ENCODE results near the gene SAE1.
"Not testable (repeated sequence)": the region's sequence is repeated elsewhere in the genome, so short reads cannot be mapped to it uniquely, and the experiment has no call there.

The SAE1 gene

DNA sequence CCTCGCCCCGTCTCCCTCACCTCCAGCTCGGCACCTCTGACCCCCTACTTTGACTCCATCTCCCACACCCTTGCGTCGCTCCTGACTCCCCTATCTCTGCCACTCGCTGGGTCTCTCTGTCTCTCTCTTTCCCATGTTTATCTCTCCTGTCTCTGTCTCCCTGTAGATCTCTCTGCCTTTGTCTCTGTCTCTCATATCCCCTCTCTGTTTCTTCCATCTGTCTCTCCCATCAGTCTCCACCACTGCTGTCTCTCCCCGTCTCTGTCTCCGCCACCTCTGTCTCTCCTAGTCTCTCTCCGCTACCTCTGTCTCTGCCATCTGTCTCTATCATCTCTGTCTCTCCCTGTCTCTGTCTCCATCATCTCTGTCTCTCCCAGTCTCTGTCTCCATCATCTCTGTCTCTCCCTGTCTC is 112.7 kb downstream of the SAE1 start:
- no peak for DNase-seq

DNA sequence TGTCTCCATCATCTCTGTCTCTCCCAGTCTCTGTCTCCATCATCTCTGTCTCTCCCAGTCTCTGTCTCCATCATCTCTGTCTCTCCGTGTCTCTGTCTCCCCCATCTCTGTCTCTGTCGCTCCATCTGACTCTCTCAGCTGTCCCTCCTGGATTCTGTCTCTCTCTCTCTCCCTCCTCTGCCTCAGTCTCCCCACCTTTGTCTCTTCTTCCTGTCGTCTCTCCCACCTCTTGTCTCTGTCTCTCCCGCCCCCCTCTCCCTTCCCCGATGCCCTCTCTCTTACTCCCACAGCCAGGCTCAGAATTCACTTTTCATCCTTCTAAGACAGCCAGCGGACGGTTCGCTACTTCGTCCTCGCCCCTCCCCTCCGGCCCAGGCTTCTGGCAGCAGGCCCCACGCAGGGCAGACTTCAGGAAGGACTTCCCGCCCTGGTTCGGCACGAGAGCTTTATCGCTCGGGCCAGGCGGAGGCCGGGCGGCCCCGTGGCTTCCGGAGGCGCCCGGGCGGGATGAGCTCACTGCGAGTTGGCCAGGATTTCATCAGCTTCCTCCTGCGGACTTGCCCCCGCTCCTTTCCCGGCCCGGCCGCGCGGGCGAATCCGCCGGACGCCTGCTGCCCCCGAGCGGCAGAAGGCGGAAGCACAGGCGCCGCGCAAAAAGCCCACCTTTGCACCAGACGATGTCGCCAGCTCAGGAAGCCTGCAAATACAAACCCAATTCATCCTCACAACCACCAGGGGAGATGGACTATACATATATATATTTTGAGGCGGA is 113.3 kb downstream of the SAE1 start:
- peak; percentile 83 for DNase-seq

DNA sequence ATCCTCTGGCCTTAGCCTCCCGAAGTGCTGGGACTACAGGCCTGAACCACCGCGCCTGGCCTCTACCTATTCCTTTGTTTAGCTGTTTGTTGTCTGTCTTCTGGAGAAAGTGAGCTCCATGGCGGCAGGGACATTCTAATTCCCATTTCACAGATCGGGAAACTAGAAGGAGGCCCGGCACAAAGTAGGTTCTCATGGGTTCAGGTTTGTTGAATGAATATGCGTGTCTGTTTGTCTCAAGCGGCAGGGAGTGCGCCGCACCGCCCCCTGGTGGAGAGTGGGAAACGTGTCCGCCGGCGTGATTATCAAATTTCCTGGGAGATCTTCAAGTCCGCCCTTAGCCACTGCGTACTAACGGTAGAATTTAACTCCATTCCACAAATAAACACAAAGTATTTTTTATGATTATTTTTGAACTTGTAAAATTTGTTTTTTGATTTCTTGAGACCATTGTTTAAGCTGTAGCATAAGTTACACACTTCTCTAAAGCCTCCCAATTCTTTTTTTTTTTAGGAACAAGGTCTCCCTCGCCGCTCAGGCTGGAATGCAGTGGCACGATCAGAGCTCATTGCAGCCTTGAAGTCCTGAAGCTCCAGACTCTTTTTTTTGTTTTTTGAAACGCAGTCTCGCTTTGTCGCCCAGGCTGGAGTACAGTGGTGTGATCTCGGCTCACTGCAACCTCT is 116.8 kb downstream of the SAE1 start:
- peak; percentile 77 for DNase-seq

DNA sequence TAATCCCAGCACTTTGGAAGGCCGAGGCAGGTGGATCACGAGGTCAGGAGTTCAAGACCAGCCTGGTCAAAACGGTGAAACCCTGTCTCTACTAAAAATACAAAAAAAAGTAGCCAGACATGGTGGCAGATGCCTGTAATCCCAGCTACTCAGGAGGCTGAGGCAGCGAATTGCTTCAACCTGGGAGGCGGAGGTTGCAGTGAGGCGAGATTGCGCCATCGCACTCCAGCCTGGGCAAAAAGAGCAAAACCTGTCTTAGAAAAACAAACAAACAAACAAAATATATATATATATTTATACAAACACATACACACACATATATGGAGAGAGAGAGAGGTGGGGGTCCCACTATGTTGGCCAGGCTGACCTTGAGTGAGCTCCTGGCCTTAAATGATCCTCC is 122.4 kb downstream of the SAE1 start:
- DNase-seq: not testable (repeated sequence)

DNA sequence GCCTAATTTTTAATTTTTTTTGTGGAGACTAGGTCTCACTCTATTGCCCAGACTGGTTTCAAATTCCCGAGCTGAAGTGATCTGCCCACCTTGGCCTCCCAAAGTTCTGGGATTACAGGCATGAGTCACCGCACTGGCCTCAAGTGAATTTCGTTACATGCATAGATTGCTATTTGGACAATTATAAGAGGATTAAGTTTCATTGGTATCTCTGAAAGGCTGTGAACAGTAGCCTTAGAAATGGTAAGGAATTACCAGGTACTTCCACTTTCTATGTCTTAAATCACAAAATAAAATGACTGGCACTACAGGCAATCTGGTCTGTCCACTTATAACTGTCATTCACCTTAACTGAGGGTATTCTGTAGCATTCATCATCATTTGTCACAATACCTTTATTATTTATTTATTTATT is 122.8 kb downstream of the SAE1 start:
- DNase-seq: no peak

DNA sequence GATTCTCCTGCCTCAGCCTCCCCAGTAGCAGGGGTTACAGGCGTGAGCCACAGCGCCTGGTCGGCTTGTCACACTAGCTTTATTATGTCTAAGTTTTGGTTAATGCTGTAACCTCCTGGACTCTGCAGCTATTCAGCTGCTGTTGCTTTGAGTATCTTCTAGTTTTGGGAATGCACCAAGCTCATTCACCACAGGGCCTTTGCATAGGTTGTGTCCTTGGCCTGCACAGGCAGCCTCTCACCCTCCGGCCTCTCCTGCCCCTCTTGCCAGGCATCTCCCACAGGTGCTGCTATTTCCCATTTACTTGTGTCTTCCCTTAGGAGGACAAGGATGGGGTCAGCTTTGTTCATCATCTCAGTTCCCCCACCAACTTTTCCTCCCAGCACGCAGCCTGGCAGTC is 123.3 kb downstream of the SAE1 start:
- DNase-seq: no peak

DNA sequence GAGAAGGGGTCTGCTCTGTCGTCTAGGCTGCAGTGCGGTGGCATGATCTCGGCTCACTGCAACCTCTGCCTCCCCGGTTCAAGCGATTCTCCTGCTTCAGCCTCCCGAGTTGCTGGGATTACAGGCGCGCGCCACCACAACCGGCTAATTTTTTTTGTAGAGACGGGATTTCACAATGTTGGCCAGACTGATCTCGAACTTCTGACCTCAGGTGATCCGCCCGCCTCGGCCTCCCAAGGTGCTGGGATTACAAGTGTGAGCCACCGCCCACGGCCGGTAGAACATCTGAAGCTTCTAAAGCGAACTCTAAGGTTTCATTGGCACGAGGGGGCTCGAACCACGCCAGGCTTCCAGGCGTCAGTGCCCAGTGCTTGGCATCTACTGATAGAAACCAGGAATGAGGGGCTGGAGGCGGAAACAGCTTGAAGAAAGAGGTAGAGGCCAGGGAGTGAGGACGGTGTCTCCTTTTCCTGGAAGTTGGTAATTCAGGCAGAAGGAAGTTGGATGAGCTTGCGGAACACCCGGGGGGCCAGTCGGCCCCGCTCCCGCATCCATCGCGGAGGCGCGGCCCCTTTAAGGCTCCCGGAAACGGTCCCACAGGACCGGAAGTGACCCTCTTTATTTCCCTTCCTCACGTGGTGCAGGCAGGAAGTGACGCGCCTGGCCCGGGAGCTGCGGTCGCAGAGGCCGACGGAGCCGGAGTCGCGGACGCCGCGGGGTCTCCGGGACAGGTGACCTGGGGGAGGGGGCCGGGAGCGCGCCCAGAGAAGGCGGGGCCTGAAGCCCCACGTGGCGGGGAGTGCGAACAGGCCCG is 125.5 kb downstream of the SAE1 start, which contains the start of gene CCDC9:
TSS of gene CCDC9 (plus strand) at position 647 of the 814 bp plus-strand sequence. CDS start 1,876 bp downstream, outside the sequence.
- DNase-seq: peak; percentile 88

DNA sequence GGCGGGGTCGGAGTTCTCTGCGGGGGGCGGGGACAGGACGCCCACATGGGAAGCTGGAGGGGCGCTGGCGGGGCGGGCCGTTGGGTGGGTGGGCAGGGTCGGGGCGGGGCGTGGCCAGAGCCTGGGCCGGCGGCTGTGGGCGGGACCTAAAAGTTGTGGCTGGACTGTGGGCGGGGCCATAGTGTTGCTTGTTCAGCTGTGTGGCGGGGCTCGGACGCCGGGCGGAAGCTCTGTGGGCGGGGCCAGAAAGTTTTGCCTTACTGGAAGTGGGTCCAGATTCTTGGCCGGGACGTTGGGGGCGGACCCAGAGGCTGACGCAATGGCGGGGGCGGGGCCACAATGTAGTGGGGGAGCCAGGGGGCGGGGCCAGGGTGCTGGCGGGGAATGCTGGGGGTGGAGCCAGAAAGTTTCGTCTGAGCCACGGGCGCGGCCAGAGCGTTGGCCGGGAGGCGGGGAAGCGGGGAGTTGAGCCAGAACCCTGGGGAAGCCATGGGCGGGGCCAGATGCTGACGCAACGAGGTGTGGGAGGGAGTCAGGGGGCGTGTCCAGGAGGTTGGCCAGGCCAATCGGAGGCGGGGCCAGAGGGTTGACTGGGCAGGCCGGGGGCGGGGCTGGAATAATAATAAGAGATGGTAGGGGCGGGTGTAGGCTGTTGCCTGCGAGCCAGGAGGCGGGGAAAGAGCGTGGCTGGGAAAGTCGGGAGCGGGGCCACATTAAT is 126.2 kb downstream of the SAE1 start:
- peak; percentile 100 for DNase-seq

DNA sequence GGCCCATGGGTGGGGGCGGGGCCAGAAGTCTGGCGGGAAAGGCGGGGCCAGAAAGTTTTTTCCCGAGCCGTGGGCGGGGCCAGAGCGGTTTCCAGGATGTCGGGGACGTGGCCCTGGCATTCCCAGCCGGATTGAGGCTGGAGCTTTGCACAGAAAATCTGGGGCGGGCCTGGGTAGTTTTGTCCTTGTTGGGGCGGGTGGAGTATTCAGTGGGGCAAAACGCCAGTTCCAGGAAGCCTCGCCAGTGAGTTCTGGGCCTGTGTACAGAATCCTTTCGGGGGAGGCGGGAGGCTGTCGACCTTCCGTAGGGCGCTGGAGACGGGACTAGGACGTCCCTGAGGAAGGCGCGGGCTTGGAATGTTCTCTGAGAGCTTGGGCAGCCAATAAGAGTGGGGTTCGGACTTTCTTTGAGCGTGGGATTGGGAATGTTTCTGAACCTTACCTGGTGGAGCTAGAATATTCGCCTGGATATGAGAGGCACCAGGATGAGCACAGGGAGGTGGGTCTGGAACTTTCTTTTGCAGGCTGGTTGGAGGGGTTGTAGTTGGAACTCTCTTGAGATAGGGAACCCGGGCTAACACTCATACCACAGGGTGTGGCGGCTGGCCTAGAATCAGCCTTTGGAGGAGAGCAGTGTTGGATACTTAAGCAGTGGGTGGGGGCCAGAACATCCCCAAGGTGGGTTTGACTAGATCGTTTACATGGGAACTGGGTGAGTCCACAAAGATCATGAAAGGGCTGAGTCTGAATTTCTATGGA is 127.0 kb downstream of the SAE1 start:
- no peak for DNase-seq

DNA sequence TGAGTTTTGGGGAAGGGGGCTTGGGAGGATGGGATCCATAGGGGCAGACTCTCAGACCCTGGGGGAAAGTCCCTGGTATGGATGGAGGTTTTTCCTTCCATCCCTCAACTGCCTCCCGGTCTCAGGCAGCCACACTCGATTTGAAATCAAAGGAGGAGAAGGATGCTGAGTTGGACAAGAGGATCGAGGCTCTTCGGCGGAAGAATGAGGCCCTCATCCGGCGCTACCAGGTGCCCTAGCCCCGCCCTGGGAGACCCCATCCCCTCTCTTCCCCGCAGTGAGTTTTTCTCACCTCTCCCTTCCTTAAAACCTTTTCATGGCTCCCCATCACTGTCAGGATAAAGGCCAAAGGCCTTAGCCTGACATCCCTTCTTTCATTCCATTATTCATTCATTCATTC is 127.8 kb downstream of the SAE1 start:
- no peak for DNase-seq

DNA sequence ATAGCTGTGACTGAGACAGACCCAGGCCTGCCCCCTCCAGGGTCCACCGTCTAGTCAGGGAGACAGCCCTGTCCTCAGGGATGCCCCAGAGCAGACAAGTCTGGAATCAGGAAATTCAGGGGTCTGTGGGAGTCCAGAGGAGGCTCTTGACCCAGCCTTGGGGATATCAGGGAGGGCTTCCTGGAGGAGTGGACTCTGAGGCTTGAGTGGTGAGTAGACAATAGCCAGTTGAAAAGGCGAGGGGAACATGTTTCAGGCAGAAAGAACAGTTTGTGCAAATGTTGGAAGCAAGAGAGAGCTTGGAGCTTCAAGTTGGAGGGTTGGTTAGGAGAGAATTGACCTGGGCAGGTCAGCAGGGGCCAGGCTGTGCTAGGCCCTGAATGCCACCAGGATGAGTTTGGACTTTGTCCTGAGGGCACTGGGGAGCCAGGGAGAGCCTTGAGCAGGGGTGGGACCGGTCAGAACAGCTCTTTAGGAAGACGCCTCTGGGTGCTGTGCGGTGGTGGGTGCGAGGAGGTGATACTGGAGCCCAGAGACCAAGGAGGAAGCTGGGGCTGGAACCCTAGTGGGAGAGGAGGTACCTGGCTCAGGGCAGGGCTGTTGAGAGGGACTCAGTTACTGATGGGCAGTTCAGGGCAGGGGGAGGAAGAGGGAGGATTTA is 128.4 kb downstream of the SAE1 start:
- no peak for DNase-seq
